HepG2 (cell line): ENCODE results near the gene NLRX1. TPM values are rescaled to one million over a fixed set of nuclear protein-coding genes. Genes with fewer than 3 reads are reported as not detected.

Experiments used
- FOSL2 ChIP-seq: sonication (generic); formaldehyde crosslinking; IDR thresholded peaks from 2 replicates; pipeline ENCODE4 v1.4.0; 2020; ENCODE audit warnings: missing genetic modification reagents
- FOXA3 ChIP-seq: IDR thresholded peaks from 2 replicates; pipeline ENCODE4 v1.6.1; 2016; ENCODE audit warnings: missing genetic modification reagents, missing compliant biosample characterization
- GLMP ChIP-seq: sonication (generic); formaldehyde crosslinking; IDR thresholded peaks from 2 replicates; pipeline ENCODE4 v1.9.0; 2021; ENCODE audit warnings: missing genetic modification reagents, mild to moderate bottlenecking, borderline replicate concordance
- HMG20B ChIP-seq: conservative IDR thresholded peaks from 2 replicates; pipeline ENCODE4 v1.6.1; 2016; ENCODE audit warnings: missing genetic modification reagents, missing compliant biosample characterization
- HNF4G ChIP-seq, 2 experiments: sonication (generic) in 1 of 2; formaldehyde crosslinking in 1 of 2; IDR thresholded peaks; 2 replicates each; pipeline versions ENCODE4 v1.4.0 to v1.6.1; 2011 to 2020; ENCODE audit warnings: borderline replicate concordance in 2 of 2, low read depth in 2 of 2, mild to moderate bottlenecking in 2 of 2, low read length in 1 of 2, missing genetic modification reagents in 1 of 2, moderate library complexity in 1 of 2
- HNRNPH1 ChIP-seq: fragments of 200-400 bp; formaldehyde crosslinking; optimal IDR thresholded peaks from 2 replicates; pipeline ENCODE3; 2017; ENCODE audit warnings: mild to moderate bottlenecking, low read depth, low read length
- NFKB2 ChIP-seq: sonication (generic); formaldehyde crosslinking; IDR thresholded peaks from 2 replicates; pipeline ENCODE4 v1.4.0; 2020; ENCODE audit warnings: missing genetic modification reagents, borderline replicate concordance
- NR2F6 ChIP-seq, 2 experiments: IDR thresholded peaks; 2 replicates each; pipeline ENCODE4 v1.6.1; 2016; ENCODE audit warnings: antibody characterized with exemption in 1 of 2, mild to moderate bottlenecking in 1 of 2
- TARDBP ChIP-seq: sonication (generic); formaldehyde crosslinking; IDR thresholded peaks from 2 replicates; pipeline ENCODE4 v1.8.0; 2022; ENCODE audit warnings: mild to moderate bottlenecking, missing genetic modification reagents
- XBP1 ChIP-seq: sonication (generic); formaldehyde crosslinking; IDR thresholded peaks from 2 replicates; pipeline ENCODE4 v1.5.0; 2020; ENCODE audit warnings: missing genetic modification reagents
- ZBTB43 ChIP-seq: sonication (generic); formaldehyde crosslinking; conservative IDR thresholded peaks from 2 replicates; pipeline ENCODE4 v1.4.0; 2020; ENCODE audit warnings: missing genetic modification reagents
- ZC3H4 ChIP-seq: sonication (generic); formaldehyde crosslinking; IDR thresholded peaks from 2 replicates; pipeline ENCODE4 v1.4.0; 2020; ENCODE audit warnings: missing genetic modification reagents, borderline replicate concordance
- ZKSCAN1 ChIP-seq: fragments of 150-350 bp; IDR thresholded peaks from 2 replicates; pipeline ENCODE4 v1.6.1; 2014; ENCODE audit warnings: low read length
- ZNF160 ChIP-seq: sonication (generic); formaldehyde crosslinking; IDR thresholded peaks from 2 replicates; pipeline ENCODE4 v1.8.0; 2022; ENCODE audit warnings: mild to moderate bottlenecking, inconsistent platforms, missing genetic modification reagents
- ZNF569 ChIP-seq: sonication (generic); formaldehyde crosslinking; IDR thresholded peaks from 2 replicates; pipeline ENCODE4 v1.5.0; 2020; ENCODE audit warnings: mild to moderate bottlenecking, missing genetic modification reagents, moderate library complexity, borderline replicate concordance
- ZNF607 ChIP-seq: sonication (generic); formaldehyde crosslinking; IDR thresholded peaks from 2 replicates; pipeline ENCODE4 v1.5.1; 2020; ENCODE audit warnings: missing genetic modification reagents, mild to moderate bottlenecking, borderline replicate concordance
- polyA plus RNA-seq, 8 experiments: library from polyadenylated mRNA; depleted of rRNA in 3 of 8; stranded (reverse) in 7 of 8; unstranded in 1 of 8; fragments of >200 nt; fragmentation: Illumina TruSeq in 4 of 8; extraction: Trizol in 4 of 8; gene quantifications; 2 replicates each; pipeline versions ENCODE4 v1.2.1 to v1.2.3, GENCODE V29; 2011 to 2016; ENCODE audit warnings: low read depth in 4 of 8, missing spikeins in 1 of 8, mixed read lengths in 1 of 8; ENCODE audit not compliant: insufficient read depth in 1 of 8
- total RNA-seq, 5 experiments: library from RNA; depleted of rRNA; stranded (reverse); fragments of >200 nt; fragmentation: Illumina TruSeq; extraction: Trizol; gene quantifications; 2 replicates each; pipeline ENCODE4 v1.2.3, GENCODE V29; 2016; ENCODE audit warnings: low read depth in 1 of 5
- TF ChIP-seq, protein P1 (sequence below), 2 experiments: sonication (generic) in 1 of 2; formaldehyde crosslinking in 1 of 2; IDR thresholded peaks; 2 replicates each; pipeline versions ENCODE4 v1.4.0 to v1.6.1; 2016 to 2020; ENCODE audit warnings: borderline replicate concordance in 1 of 2, low read depth in 1 of 2, mild to moderate bottlenecking in 1 of 2, missing genetic modification reagents in 1 of 2
- TF ChIP-seq, protein P2 (sequence below): sonication (generic); formaldehyde crosslinking; IDR thresholded peaks from 2 replicates; pipeline ENCODE4 v1.4.0; 2020; ENCODE audit warnings: low read depth, mild to moderate bottlenecking, missing genetic modification reagents

Gene NLRX1
- total and polyA plus RNA-seq, 2 of the 13 experiments (the other 11 are each of a cell fraction or from before 2014, with no cell fraction given) = 8.7 to 11.0 TPM

DNA sequence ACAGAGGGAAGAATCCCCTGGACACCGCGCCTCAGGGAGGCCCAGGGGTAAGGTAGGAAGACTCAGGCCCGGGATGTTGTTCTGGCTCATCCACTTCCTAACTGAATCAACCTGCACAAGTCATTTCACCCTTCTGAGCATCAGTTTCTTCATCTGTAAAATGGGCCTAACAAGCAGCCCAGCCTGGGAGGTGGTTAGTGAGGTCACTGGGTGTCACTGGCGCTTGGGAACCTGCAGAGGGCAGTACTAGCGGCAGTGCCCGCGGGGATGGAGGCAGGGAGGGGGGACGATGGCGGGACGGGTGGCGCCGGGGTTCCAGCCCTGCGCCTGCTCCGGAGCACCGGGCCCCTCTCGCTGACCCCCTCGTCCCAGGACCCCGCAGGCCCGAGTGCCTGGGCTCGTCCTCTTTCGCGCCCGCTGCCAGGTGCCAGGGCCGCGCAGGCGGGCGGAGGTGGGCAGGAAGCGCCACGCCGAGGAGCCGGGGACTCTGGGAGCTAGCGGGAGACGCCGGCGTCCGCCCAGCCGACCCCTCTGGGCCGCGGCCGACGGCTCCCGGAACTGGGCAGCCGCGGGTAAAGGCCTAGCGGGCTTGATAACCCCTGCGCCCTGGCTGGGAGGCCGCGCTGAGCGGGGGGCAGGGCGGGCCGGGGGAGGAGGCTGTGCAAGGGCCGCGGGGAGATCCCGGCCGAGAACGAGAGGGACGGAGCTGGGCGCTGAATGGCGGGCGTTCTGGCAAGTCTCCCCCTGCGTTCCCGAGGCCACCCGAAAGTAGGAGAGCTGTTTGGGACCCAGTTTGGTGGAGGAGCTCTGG is at the start of gene NLRX1 (continued):
- TF ChIP-seq ZKSCAN1 (0 out of 2 replicates have a peak, but pooled peaks have one; percentile 44), NFKB2 (CRISPR knock-in tag) (no peak; the same call in 1 of the 2 replicates), ZBTB43 (CRISPR knock-in tag) (0 out of 2 replicates have a peak, but pooled peaks have one; percentile 27), FOXA3 (CRISPR knock-in tag) (peak; percentile 8; the same call in 1 of the 2 replicates), NR2F6 (IDR thresholded peaks at IDR 0.05) (no peak), NR2F6 (CRISPR knock-in tag; IDR thresholded peaks at IDR 0.05) (no peak), HNF4G (IDR thresholded peaks at IDR 0.05; ENCODE audit: borderline replicate concordance, low read depth, low read length) (no peak), HNF4G (CRISPR knock-in tag; IDR thresholded peaks at IDR 0.05; ENCODE audit: borderline replicate concordance, low read depth) (no peak), ZC3H4 (CRISPR knock-in tag) (0 out of 2 replicates have a peak, but pooled peaks have one; percentile 16), ZNF160 (CRISPR knock-in tag) (peak; percentile 34; the same call in 1 of the 2 replicates), FOSL2 (CRISPR knock-in tag) (peak; percentile 57; the same call in 1 of the 2 replicates), GLMP (CRISPR knock-in tag) (no peak), HMG20B (CRISPR knock-in tag) (no peak), ZNF607 (CRISPR knock-in tag) (peak; percentile 85; the same call in 1 of the 2 replicates), HNRNPH1 (peak; percentile 93), ZNF569 (CRISPR knock-in tag) (no peak), TARDBP (CRISPR knock-in tag) (0 out of 2 replicates have a peak, but pooled peaks have one; percentile 21), XBP1 (no peak)
- TF ChIP-seq, protein P1, sequence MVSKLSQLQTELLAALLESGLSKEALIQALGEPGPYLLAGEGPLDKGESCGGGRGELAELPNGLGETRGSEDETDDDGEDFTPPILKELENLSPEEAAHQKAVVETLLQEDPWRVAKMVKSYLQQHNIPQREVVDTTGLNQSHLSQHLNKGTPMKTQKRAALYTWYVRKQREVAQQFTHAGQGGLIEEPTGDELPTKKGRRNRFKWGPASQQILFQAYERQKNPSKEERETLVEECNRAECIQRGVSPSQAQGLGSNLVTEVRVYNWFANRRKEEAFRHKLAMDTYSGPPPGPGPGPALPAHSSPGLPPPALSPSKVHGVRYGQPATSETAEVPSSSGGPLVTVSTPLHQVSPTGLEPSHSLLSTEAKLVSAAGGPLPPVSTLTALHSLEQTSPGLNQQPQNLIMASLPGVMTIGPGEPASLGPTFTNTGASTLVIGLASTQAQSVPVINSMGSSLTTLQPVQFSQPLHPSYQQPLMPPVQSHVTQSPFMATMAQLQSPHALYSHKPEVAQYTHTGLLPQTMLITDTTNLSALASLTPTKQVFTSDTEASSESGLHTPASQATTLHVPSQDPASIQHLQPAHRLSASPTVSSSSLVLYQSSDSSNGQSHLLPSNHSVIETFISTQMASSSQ (IDR thresholded peaks at IDR 0.05; ENCODE audit: low read depth) = no peak
- TF ChIP-seq, protein P1 (CRISPR knock-in tag; IDR thresholded peaks at IDR 0.05; ENCODE audit: borderline replicate concordance) = peak; percentile 18; the same call in 1 of the 2 replicates
- TF ChIP-seq, protein P2, sequence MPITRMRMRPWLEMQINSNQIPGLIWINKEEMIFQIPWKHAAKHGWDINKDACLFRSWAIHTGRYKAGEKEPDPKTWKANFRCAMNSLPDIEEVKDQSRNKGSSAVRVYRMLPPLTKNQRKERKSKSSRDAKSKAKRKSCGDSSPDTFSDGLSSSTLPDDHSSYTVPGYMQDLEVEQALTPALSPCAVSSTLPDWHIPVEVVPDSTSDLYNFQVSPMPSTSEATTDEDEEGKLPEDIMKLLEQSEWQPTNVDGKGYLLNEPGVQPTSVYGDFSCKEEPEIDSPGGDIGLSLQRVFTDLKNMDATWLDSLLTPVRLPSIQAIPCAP = no peak
